GM13977 (cell line): ENCODE data around the gene KLHL26.

ENCODE experiments used
- DNase-seq: peaks from one replicate; pipeline ENCODE4 v3.0.0; 2012; ENCODE audit warnings: low spot score
- in situ Hi-C: fragments of 300-500 bp; cut with MboI; formaldehyde crosslinking; loops from one replicate; pipeline ENCODE4 v1.12.0; 2022; ENCODE audit warnings: low sequenced_read_pairs, low pct_unique_long_range_greater_than_20kb, mixed read lengths, inconsistent platforms; ENCODE audit not compliant: unreplicated experiment
- TF ChIP-seq, protein P1 (sequence below): IDR thresholded peaks from 2 replicates; pipeline ENCODE4 v1.5.1; 2012; ENCODE audit warnings: mild to moderate bottlenecking, control low read depth; ENCODE audit not compliant: insufficient read depth; ENCODE audit errors: extremely low read depth, missing control alignments

The KLHL26 gene

GRCh38 chr19:18653853-18654252 lies 17.0 kb downstream of the KLHL26 start:
- no peak for DNase-seq
- TF ChIP-seq, protein P1, sequence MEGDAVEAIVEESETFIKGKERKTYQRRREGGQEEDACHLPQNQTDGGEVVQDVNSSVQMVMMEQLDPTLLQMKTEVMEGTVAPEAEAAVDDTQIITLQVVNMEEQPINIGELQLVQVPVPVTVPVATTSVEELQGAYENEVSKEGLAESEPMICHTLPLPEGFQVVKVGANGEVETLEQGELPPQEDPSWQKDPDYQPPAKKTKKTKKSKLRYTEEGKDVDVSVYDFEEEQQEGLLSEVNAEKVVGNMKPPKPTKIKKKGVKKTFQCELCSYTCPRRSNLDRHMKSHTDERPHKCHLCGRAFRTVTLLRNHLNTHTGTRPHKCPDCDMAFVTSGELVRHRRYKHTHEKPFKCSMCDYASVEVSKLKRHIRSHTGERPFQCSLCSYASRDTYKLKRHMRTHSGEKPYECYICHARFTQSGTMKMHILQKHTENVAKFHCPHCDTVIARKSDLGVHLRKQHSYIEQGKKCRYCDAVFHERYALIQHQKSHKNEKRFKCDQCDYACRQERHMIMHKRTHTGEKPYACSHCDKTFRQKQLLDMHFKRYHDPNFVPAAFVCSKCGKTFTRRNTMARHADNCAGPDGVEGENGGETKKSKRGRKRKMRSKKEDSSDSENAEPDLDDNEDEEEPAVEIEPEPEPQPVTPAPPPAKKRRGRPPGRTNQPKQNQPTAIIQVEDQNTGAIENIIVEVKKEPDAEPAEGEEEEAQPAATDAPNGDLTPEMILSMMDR: no peak
- in situ Hi-C loops: no loop called here

DNA sequence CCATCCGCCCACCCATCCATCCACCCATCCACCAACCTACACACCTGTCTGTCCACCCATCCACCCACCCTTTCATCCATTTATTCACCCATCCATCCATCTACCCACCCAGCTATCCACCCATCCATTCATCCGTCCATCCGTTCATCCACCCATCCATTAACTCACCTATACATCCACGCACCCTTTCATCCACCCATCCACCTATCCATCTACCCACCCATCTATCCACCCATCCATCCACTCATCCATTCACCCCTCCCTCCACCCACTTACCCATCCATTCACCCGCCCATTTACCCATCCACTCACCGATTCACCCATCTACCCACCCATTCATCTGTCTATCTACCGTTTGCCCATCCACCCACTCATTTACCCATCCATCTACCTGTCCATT lies 17.6 kb downstream of the KLHL26 start:
- DNase-seq: no peak
- in situ Hi-C loops: no loop called here
- TF ChIP-seq, protein P1: no peak

DNA sequence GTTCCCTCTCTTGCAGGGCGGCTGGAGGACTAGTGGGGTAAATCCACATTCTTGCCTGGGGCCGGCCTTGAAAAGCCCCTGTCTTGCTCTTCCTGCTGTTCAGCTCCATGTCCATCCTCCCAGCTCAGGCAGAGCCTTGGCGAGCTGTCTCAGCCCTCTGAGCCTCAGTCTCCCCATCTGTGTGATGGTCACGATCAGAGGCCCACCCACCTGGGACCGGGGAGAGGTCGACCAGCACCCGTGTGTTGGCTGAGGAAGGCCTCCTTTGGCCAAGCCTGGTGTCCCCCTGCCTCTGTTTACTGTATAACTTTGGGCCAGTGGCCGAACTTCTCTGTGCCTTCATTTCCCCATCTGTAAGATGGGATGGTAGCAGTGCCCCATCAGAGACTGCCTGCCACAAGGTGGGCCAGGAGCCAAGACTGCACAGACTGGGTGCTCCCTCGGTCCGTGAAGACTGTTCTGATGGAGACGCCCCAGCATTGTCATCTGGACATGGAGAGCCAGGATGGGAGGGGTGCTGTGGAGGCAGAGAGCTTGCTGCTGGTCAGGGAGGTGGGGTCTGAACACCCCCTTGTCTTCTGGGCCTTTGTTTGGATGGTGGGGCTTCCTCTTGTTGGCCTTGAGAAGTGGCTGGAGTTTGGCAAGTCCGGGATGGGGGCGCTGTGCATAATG lies 18.5 kb downstream of the KLHL26 start:
- TF ChIP-seq, protein P1: no peak
- no peak for DNase-seq
- in situ Hi-C loops: no loop called here

DNA sequence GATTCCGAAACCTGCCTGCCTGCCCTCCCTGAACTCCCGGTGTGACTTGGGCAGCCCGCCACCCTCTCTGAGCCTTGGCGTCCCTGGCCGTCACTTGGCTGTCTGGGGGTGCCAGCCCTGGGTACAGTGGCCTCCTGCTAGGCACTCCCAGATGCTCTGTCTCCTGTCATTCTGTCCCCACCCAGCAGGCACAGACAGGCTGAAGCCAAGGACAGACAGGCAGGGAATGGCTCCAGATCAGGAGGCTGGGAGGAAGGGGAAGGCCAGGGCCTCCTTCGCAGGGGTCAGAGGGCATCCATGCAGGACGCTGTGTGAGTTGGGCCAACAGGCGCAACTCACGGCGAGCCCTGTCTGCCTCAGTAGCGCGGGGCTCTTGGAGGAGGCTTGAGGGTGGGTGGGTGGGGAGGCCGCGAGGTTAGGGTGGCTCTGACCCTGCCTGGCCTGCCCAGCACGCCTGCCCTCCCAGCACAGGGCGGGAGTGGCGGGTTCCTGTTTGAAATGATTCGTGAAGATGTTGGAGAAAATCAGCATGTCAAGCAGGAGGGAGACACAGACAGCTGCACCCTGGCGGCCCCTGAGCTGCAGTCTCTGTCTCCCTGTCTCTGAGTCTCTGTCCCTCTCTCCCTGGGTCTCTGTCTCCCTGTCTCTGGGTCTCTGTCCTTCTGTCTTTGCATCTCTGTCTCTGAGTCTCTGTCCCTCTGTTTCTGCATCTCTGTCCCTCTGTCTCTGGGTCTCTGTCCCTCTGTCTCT lies 19.7 kb downstream of the KLHL26 start:
- TF ChIP-seq, protein P1: no peak
- no peak for DNase-seq
- in situ Hi-C loops: no loop called here

- DNase-seq: peak; percentile 77
- TF ChIP-seq, protein P1: no peak
- in situ Hi-C loops: no loop called here
Observed at GRCh38 chr19:18657590-18658365, 20.9 kb downstream of the KLHL26 start.

DNA sequence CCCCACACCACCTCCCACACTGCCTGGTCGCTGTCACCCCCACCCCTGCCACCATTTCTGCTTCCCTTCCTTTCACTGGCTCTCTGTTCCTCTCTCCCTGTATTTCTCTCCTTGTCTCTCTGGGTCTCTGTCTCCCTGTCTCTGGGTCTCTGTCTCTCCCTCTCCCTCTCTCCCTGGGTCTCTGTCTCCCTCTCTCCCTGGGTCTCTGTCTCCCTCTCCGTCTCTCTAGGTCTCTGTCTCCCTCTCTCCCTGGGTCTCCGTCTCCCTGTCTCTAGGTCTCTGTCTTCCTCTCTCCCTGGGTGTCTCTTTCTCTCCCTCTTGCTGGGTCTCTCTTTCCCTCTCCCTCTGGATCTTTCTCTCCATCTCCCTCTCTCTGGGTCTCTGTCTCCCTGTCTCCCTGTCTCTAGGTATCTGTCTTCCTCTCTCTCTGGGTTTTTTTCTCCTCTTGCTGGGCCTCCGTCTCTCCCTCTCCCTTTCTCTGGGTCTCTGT lies 21.6 kb downstream of the KLHL26 start:
- in situ Hi-C loops: no loop called here
- no peak for DNase-seq
- TF ChIP-seq, protein P1: no peak
